Panc1 (cell line): Measurements from ENCODE around the gene GUCY2C. TPM values are rescaled to one million over a fixed set of nuclear protein-coding genes. Genes with fewer than 3 reads are reported as not detected.

Source experiments
- ATAC-seq: fragments of 200-7000 bp; cut with Tn5 transposase; 2 replicates; pipeline ENCODE4 v1.9.1; 2020; ENCODE audit warnings: mild to moderate bottlenecking, moderate library complexity
- BruUV-seq: library from RNA; stranded (reverse); fragments of 400-500 nt; replicated peaks from 2 replicates; lab custom pipeline; 2021; lab: Mats Ljungman, UMichigan
- CTCF ChIA-PET: fragments of 300-600 bp; sonication (Branson Sonifier 250); formaldehyde crosslinking; loops from one replicate; lab custom pipeline; 2022; ENCODE audit warnings: antibody characterized with exemption; lab: Charles Lee
- POLR2A ChIA-PET: fragments of 300-600 bp; sonication (Branson Sonifier 250); formaldehyde crosslinking; loops from one replicate; lab custom pipeline; 2022; ENCODE audit warnings: antibody characterized with exemption; lab: Charles Lee
- DNase-seq: peaks from one replicate; pipeline ENCODE4 v3.0.0-alpha.2; 2010; ENCODE audit warnings: low read depth, low spot score
- H3K27ac ChIP-seq: 2 replicates; pipeline ENCODE4 v1.5.1; 2011; ENCODE audit warnings: mild to moderate bottlenecking, low read length, inconsistent platforms
- H3K27me3 ChIP-seq: fragments of 200-500 bp; sonication (Bioruptor generic); 2 replicates; pipeline ENCODE4 v1.6.0; 2014; ENCODE audit warnings: low read length, inconsistent platforms; ENCODE audit not compliant: control insufficient read depth, insufficient read depth
- H3K36me3 ChIP-seq: fragments of 200-500 bp; sonication (Bioruptor generic); 2 replicates; pipeline ENCODE4 v1.5.1; 2014; ENCODE audit warnings: inconsistent platforms, mild to moderate bottlenecking, low read length, moderate library complexity; ENCODE audit not compliant: control insufficient read depth, insufficient read depth
- H3K4me1 ChIP-seq: 2 replicates; pipeline ENCODE4 v1.5.1; 2011; ENCODE audit warnings: inconsistent platforms, mild to moderate bottlenecking, low read length, moderate library complexity; ENCODE audit not compliant: control insufficient read depth, insufficient read depth
- H3K4me3 ChIP-seq, 2 experiments: 2 replicates each; pipeline ENCODE4 v1.5.1; 2011 to 2012; ENCODE audit warnings: low read depth in 2 of 2, low read length in 2 of 2, mild to moderate bottlenecking in 2 of 2, inconsistent platforms in 1 of 2, moderate library complexity in 1 of 2
- H3K9me3 ChIP-seq: fragments of 200-500 bp; sonication (Bioruptor generic); 2 replicates; pipeline ENCODE4 v1.5.1; 2014; ENCODE audit warnings: low read depth, mild to moderate bottlenecking, inconsistent platforms, low read length, moderate library complexity; ENCODE audit not compliant: control insufficient read depth, insufficient read depth
- CTCF ChIP-seq: fragments of 450-650 bp; IDR thresholded peaks from 2 replicates; pipeline ENCODE4 v1.5.1; 2017; ENCODE audit warnings: mild to moderate bottlenecking
- POLR2AphosphoS5 ChIP-seq: IDR thresholded peaks from 2 replicates; pipeline ENCODE4 v1.6.1; 2012; ENCODE audit warnings: mild to moderate bottlenecking, low read depth, low read length, moderate library complexity
- REST ChIP-seq, 2 experiments: IDR thresholded peaks; 2 replicates each; pipeline ENCODE4 v1.6.1; 2011 to 2012; ENCODE audit warnings: low read depth in 2 of 2, control low read depth in 1 of 2, low read length in 1 of 2, mild to moderate bottlenecking in 1 of 2, moderate library complexity in 1 of 2; ENCODE audit not compliant: insufficient read depth in 1 of 2
- SIN3A ChIP-seq: IDR thresholded peaks from 2 replicates; pipeline ENCODE4 v1.6.1; 2012; ENCODE audit warnings: low read depth, mild to moderate bottlenecking, low read length, moderate library complexity, borderline replicate concordance; ENCODE audit not compliant: insufficient read depth
- TCF7L2 ChIP-seq: IDR thresholded peaks from 2 replicates; pipeline ENCODE4 v1.6.1; 2011; ENCODE audit warnings: mild to moderate bottlenecking, low read depth, low read length, inconsistent platforms
- in situ Hi-C: cut with HindIII; loops from 2 replicates; pipeline ENCODE4 v1.10.0; 2016; ENCODE audit warnings: low sequenced_read_pairs, low pct_unique_long_range_greater_than_20kb
- intact Hi-C: fragments of 100-400 bp; cut with micrococcal nuclease; formaldehyde crosslinking; loops from one replicate; pipeline ENCODE4 v1.10.0; 2022; ENCODE audit not compliant: unreplicated experiment
- total RNA-seq: library from RNA; stranded (reverse); gene quantifications from one replicate; pipeline ENCODE4 v1.2.1, GENCODE V29; 2021; ENCODE audit not compliant: unreplicated experiment

The GUCY2C gene
- total RNA-seq, 1 experiment from 2014 or later: 0.13 TPM

GRCh38 chr12:14563046-14563445 is 133.4 kb downstream of the GUCY2C start:
- ATAC-seq (no peak), DNase-seq (no peak)
- ChIA-PET CTCF (no interaction called here), POLR2A (no interaction called here)
- no peaks in the 10 kb centered on the region for H3K9me3 ChIP-seq
- no peaks in the 10 kb centered on the region for H3K36me3 ChIP-seq
- no peak overlapping the region for H3K4me3 ChIP-seq
- H3K4me1 ChIP-seq: no peaks in the 10 kb centered on the region; the same call in 1 of the 2 replicates
- BruUV-seq: no TSS peak
- intact Hi-C loops (no loop called here), in situ Hi-C loops (no loop called here)
- H3K27me3 ChIP-seq: no peaks in the 10 kb centered on the region
- H3K27ac ChIP-seq: no peak overlapping the region
- TF ChIP-seq POLR2AphosphoS5: no peak
- no peak for TF ChIP-seq TCF7L2
- no peak for TF ChIP-seq CTCF
- no peak for TF ChIP-seq SIN3A
- no peak for TF ChIP-seq REST (IDR thresholded peaks at IDR 0.05; ENCODE audit: insufficient read depth in 1 of 2, low read depth in 2 of 2, low read length in 1 of 2)

Other genes with a start within 250 kb of the GUCY2C start
- gene PLBD1, start 128.7 kb downstream of the GUCY2C start, total RNA-seq: 37.8 TPM
- gene WBP11, start 106.9 kb upstream of the GUCY2C start, total RNA-seq: 47.3 TPM
- 0.54 TPM for gene C12orf60, start 107.1 kb upstream of the GUCY2C start, total RNA-seq
- gene SMCO3, start 117.6 kb upstream of the GUCY2C start, total RNA-seq: not detected
- gene ART4, start 146.9 kb upstream of the GUCY2C start, total RNA-seq: not detected
- 0.72 TPM for gene MGP, start 189.3 kb upstream of the GUCY2C start, total RNA-seq
- gene ERP27, start 241.9 kb upstream of the GUCY2C start, total RNA-seq: not detected